ENCODE data around the gene GAN. TPM values are rescaled to one million over a fixed set of nuclear protein-coding genes. Genes with fewer than 3 reads are reported as not detected.

Gene GAN
- polyA plus RNA-seq, 1 donor: 2.7 TPM

- no CpG with 5 or more reads among the region's 7 CpGs for WGBS (ENCODE audit: insufficient coverage, low lambda C conversion rate)
- Histone ChIP-seq H3K27me3 (ENCODE audit: control insufficient read depth, insufficient read depth, low read length) (no peaks in the 10 kb centered on the region), H3K9me3 (ENCODE audit: control insufficient read depth, low read depth, low read length) (no peaks in the 10 kb centered on the region), H3K4me1 (ENCODE audit: control insufficient read depth, insufficient read depth, low read length) (peaks cover 4% of the 10 kb centered on the region), H3K4me3 (ENCODE audit: low read length) (no peak overlapping the region), H3K36me3 (ENCODE audit: control insufficient read depth, insufficient read depth, low read length) (no peaks in the 10 kb centered on the region), H3K27ac (ENCODE audit: low read length) (no peak overlapping the region)
- DNase-seq: no peak
Observed at GRCh38 chr16:81296631-81297030, 18.1 kb upstream of the GAN start.

- no peaks in the 10 kb centered on the region for H3K9me3 ChIP-seq (ENCODE audit: control insufficient read depth, low read depth, low read length)
- no peak overlapping the region for H3K27ac ChIP-seq (ENCODE audit: low read length)
- DNase-seq: no peak
- no peaks in the 10 kb centered on the region for H3K4me1 ChIP-seq (ENCODE audit: control insufficient read depth, insufficient read depth, low read length)
- H3K36me3 ChIP-seq (ENCODE audit: control insufficient read depth, insufficient read depth, low read length): peaks cover 3% of the 10 kb centered on the region
- no peaks in the 10 kb centered on the region for H3K27me3 ChIP-seq (ENCODE audit: control insufficient read depth, insufficient read depth, low read length)
- WGBS (ENCODE audit: insufficient coverage, low lambda C conversion rate): no CpG with 5 or more reads among the region's 3 CpGs
- H3K4me3 ChIP-seq (ENCODE audit: low read length): no peak overlapping the region
Observed at GRCh38 chr16:81307770-81308169, 7.0 kb upstream of the GAN start.

- Histone ChIP-seq H3K4me3 (ENCODE audit: low read length) (no peak overlapping the region), H3K27me3 (ENCODE audit: control insufficient read depth, insufficient read depth, low read length) (no peaks in the 10 kb centered on the region), H3K36me3 (ENCODE audit: control insufficient read depth, insufficient read depth, low read length) (peaks cover 3% of the 10 kb centered on the region), H3K4me1 (ENCODE audit: control insufficient read depth, insufficient read depth, low read length) (peaks cover 6% of the 10 kb centered on the region), H3K27ac (ENCODE audit: low read length) (no peak overlapping the region), H3K9me3 (ENCODE audit: control insufficient read depth, low read depth, low read length) (no peaks in the 10 kb centered on the region)
- no CpG with 5 or more reads among the region's 5 CpGs for WGBS (ENCODE audit: insufficient coverage, low lambda C conversion rate)
- DNase-seq: no peak
Observed at GRCh38 chr16:81310045-81310644, 4.6 kb upstream of the GAN start.

- H3K36me3 ChIP-seq (ENCODE audit: control insufficient read depth, insufficient read depth, low read length): peaks cover 3% of the 10 kb centered on the region
- DNase-seq: no peak
- H3K9me3 ChIP-seq (ENCODE audit: control insufficient read depth, low read depth, low read length): no peaks in the 10 kb centered on the region
- no peaks in the 10 kb centered on the region for H3K27me3 ChIP-seq (ENCODE audit: control insufficient read depth, insufficient read depth, low read length)
- H3K27ac ChIP-seq (ENCODE audit: low read length): no peak overlapping the region
- no peak overlapping the region for H3K4me3 ChIP-seq (ENCODE audit: low read length)
- peaks cover 6% of the 10 kb centered on the region for H3K4me1 ChIP-seq (ENCODE audit: control insufficient read depth, insufficient read depth, low read length)
Observed at GRCh38 chr16:81311762-81312161, 3.0 kb upstream of the GAN start.

- Histone ChIP-seq H3K4me1 (ENCODE audit: control insufficient read depth, insufficient read depth, low read length) (peaks cover 6% of the 10 kb centered on the region), H3K4me3 (ENCODE audit: low read length) (peak overlapping the region; percentile 75), H3K27me3 (ENCODE audit: control insufficient read depth, insufficient read depth, low read length) (no peaks in the 10 kb centered on the region), H3K9me3 (ENCODE audit: control insufficient read depth, low read depth, low read length) (no peaks in the 10 kb centered on the region), H3K36me3 (ENCODE audit: control insufficient read depth, insufficient read depth, low read length) (peaks cover 3% of the 10 kb centered on the region), H3K27ac (ENCODE audit: low read length) (peak overlapping the region; percentile 71)
- 0% methylated on average over 4 of the region's 16 CpGs for WGBS (ENCODE audit: insufficient coverage, low lambda C conversion rate)
- DNase-seq: peak in 1 of 2 donors; percentile 19
Observed at GRCh38 chr16:81313701-81314602, 810 bp upstream of the GAN start.

GRCh38 chr16:81315271-81316175 lies 761 bp downstream of the GAN start:
- peak; percentile 32 to 69 for DNase-seq
- Histone ChIP-seq H3K27me3 (ENCODE audit: control insufficient read depth, insufficient read depth, low read length) (no peaks in the 10 kb centered on the region), H3K27ac (ENCODE audit: low read length) (peak overlapping the region; percentile 72), H3K4me3 (ENCODE audit: low read length) (peak overlapping the region; percentile 75), H3K9me3 (ENCODE audit: control insufficient read depth, low read depth, low read length) (no peaks in the 10 kb centered on the region), H3K4me1 (ENCODE audit: control insufficient read depth, insufficient read depth, low read length) (peaks cover 6% of the 10 kb centered on the region), H3K36me3 (ENCODE audit: control insufficient read depth, insufficient read depth, low read length) (peaks cover 3% of the 10 kb centered on the region)
- no CpG with 5 or more reads among the region's 88 CpGs for WGBS (ENCODE audit: insufficient coverage, low lambda C conversion rate)

GRCh38 chr16:81316176-81316496 lies 1.4 kb downstream of the GAN start:
- Histone ChIP-seq H3K27ac (ENCODE audit: low read length) (peak overlapping the region; percentile 16), H3K4me1 (ENCODE audit: control insufficient read depth, insufficient read depth, low read length) (peaks cover 6% of the 10 kb centered on the region)
- no CpG with 5 or more reads among the region's 5 CpGs for WGBS (ENCODE audit: insufficient coverage, low lambda C conversion rate)

GRCh38 chr16:81318711-81319110 lies 3.9 kb downstream of the GAN start:
- H3K9me3 ChIP-seq (ENCODE audit: control insufficient read depth, low read depth, low read length): no peaks in the 10 kb centered on the region
- no peak overlapping the region for H3K4me3 ChIP-seq (ENCODE audit: low read length)
- no peaks in the 10 kb centered on the region for H3K27me3 ChIP-seq (ENCODE audit: control insufficient read depth, insufficient read depth, low read length)
- no peaks in the 10 kb centered on the region for H3K36me3 ChIP-seq (ENCODE audit: control insufficient read depth, insufficient read depth, low read length)
- H3K4me1 ChIP-seq (ENCODE audit: control insufficient read depth, insufficient read depth, low read length): peaks cover 1% of the 10 kb centered on the region
- H3K27ac ChIP-seq (ENCODE audit: low read length): no peak overlapping the region
- no CpG with 5 or more reads among the region's 7 CpGs for WGBS (ENCODE audit: insufficient coverage, low lambda C conversion rate)
- no peak for DNase-seq

More at GRCh38 chr16:81316176-81316496, 1.4 kb downstream of the GAN start:
- Histone ChIP-seq H3K4me3 (ENCODE audit: low read length) (peak overlapping the region; percentile 75), H3K9me3 (ENCODE audit: control insufficient read depth, low read depth, low read length) (no peaks in the 10 kb centered on the region), H3K27me3 (ENCODE audit: control insufficient read depth, insufficient read depth, low read length) (no peaks in the 10 kb centered on the region), H3K36me3 (ENCODE audit: control insufficient read depth, insufficient read depth, low read length) (peaks cover 3% of the 10 kb centered on the region)
- DNase-seq: no peak

- Histone ChIP-seq H3K27ac (ENCODE audit: low read length) (no peak overlapping the region), H3K27me3 (ENCODE audit: control insufficient read depth, insufficient read depth, low read length) (no peaks in the 10 kb centered on the region), H3K4me1 (ENCODE audit: control insufficient read depth, insufficient read depth, low read length) (no peaks in the 10 kb centered on the region), H3K36me3 (ENCODE audit: control insufficient read depth, insufficient read depth, low read length) (no peaks in the 10 kb centered on the region), H3K9me3 (ENCODE audit: control insufficient read depth, low read depth, low read length) (no peaks in the 10 kb centered on the region), H3K4me3 (ENCODE audit: low read length) (no peak overlapping the region)
- DNase-seq: no peak
- WGBS (ENCODE audit: insufficient coverage, low lambda C conversion rate): no CpG with 5 or more reads among the region's 6 CpGs
Observed at GRCh38 chr16:81319221-81319912, 4.6 kb downstream of the GAN start.

- Histone ChIP-seq H3K9me3 (ENCODE audit: control insufficient read depth, low read depth, low read length) (no peaks in the 10 kb centered on the region), H3K4me3 (ENCODE audit: low read length) (no peak overlapping the region), H3K4me1 (ENCODE audit: control insufficient read depth, insufficient read depth, low read length) (no peaks in the 10 kb centered on the region), H3K27ac (ENCODE audit: low read length) (no peak overlapping the region), H3K27me3 (ENCODE audit: control insufficient read depth, insufficient read depth, low read length) (no peaks in the 10 kb centered on the region), H3K36me3 (ENCODE audit: control insufficient read depth, insufficient read depth, low read length) (peaks cover 2% of the 10 kb centered on the region)
- WGBS (ENCODE audit: insufficient coverage, low lambda C conversion rate): no CpG with 5 or more reads among the region's 2 CpGs
- no peak for DNase-seq
Observed at GRCh38 chr16:81321039-81321438, 6.3 kb downstream of the GAN start.
